GM10266 (cell line): ENCODE data around the gene MRPS6.

Source experiments
- DNase-seq: peaks from one replicate; pipeline ENCODE4 v3.0.0; 2012; ENCODE audit errors: extremely low spot score
- CTCF ChIP-seq: IDR thresholded peaks from 2 replicates; pipeline ENCODE4 v1.5.1; 2012; ENCODE audit warnings: mild to moderate bottlenecking, low read depth; ENCODE audit not compliant: control insufficient read depth, insufficient read depth; ENCODE audit errors: missing control alignments

The MRPS6 gene

GRCh38 chr21:34073032-34073748, at the start of gene MRPS6, which contains the start of gene SLC5A3:
Gene MRPS6, plus strand, starts transcription at chr21:34073578. Its CDS starts 123 bp downstream, at chr21:34073701.
Gene SLC5A3, plus strand, starts transcription at chr21:34073578. Its CDS starts 21,621 bp downstream, at chr21:34095199.
- peak; percentile 95 for DNase-seq
- TF ChIP-seq CTCF, result no peak

- DNase-seq, result no peak
- no peak for TF ChIP-seq CTCF
Observed at GRCh38 chr21:34023691-34024373, 49.5 kb upstream of the MRPS6 start.

DNA sequence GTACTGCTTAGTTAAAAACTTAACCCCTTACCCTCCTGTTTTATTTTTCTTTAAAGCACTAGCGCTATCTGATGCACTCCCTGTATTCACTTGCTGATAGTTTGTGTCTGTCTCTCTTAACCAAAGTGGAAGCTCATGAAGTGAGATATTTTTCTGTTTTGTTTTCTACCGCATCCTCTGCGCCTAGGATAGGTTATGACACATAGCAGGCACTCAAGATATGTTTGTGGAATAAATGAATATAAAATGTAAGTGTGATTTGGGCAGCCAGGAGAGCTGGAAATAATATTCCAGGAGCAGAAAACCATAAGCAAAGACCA, 49.0 kb upstream of the MRPS6 start:
- DNase-seq, result no peak
- TF ChIP-seq CTCF, result no peak

DNA sequence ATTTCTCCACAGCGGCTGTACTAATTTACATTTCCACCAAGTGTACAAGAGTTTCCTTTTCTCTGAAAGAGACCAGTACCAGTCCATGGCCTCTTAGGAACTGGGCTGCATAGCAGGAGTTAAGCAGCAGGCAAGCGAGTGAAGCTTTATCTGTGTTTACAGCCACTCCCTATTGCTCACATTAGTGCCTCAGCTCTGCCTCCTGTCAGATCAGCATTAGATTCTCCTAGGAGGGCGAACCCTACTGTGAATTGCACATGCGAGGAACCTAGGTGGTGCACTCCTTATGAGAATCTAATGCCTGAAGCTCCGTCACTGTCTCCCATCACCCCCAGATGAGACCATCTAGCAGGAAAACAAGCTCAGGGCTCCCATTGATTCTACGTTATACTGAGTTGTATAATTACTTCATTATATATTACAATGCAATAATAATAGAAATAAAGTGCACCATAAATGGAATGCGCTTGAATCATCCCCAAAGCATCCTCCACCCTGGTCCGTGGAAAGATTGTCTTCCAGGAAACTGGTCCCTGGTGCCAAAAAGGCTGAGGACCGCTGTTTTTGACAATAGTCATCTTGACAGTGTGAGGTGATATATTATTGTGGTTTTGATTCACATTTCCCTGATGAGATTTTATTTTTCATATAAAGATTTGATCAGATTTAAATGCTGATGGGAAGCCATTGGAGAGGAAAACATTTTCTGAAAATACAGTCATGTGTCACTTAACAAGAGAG, 45.5 kb upstream of the MRPS6 start:
- no peak for DNase-seq
- no peak for TF ChIP-seq CTCF

DNA sequence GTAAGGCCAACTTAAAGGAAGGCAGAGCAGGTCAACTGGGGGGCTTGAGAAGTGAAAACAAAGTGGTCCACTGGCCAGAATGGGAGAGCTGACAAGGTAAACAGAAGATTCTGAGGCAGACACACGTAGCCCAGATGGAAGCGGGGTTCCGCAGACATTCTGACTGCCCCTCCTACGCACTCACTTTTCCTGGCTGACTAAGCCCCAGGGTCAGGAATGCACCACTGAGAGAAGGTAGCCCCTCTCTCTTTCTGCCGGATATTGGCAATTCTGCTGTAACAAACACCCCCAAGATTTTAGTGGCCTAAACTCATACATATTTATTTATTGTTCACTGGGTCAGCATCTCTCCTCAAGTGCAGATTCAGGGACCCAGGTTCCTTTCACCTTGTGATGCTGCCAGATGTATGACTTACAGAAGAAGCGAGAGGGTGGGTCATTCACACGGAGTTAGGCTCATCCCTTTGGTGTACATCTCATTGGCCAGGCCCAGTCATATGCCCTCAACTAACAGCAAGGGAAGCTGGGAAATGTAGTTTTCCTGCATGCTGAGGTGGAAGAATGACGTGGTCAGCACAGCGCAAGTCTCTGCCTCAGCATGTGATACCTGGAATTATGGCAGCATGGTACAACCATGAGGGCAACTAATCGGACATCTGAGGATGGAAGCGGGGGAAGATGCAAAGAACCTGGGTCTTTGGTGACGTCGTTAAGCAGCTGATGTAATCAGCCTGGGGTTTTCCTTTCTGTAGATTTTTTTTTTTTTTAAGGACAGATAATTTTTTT, 43.4 kb upstream of the MRPS6 start:
- no peak for TF ChIP-seq CTCF
- DNase-seq, result peak; percentile 72

GRCh38 chr21:34031835-34032370, 41.5 kb upstream of the MRPS6 start:
- no peak for TF ChIP-seq CTCF
- no peak for DNase-seq
